ENCODE data around the gene LIMS1. TPM values are rescaled to one million over a fixed set of nuclear protein-coding genes. Genes with fewer than 3 reads are reported as not detected.

The LIMS1 gene
- total RNA-seq, 1 donor, result 129 TPM

DNA sequence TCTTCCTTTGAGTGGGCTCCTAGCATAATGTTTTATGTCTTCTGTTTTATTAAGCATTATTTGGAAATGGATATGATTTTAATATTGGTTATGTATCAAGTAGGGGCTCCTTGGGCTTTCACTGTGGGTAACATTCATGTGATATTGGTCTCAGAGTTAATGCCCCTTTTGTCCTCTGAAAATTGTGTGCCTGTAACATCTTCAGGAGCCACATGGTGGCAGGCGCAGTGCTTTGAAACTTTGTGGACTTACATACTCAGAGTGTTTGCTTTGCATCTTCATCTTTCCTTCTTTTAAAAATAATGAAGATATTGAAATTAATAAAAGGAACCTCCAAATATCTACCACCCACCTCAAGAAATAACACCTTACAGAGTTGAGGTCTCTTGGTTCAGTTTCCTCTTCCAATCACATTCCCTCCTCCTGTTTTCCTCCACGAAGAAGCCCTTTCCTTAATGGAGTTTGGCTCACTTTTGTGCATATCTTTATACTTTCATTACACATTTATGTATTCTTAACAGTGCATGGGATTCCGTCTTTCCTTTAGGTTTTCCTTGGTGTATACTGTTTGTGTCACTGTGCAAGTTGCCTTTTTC, 73.5 kb downstream of the LIMS1 start:
- no peak overlapping the region for H3K4me2 ChIP-seq (ENCODE audit: insufficient read depth, low read length)
- H3K79me2 ChIP-seq (ENCODE audit: insufficient read depth, low read length), result peaks cover 81% of the 10 kb centered on the region
- H3K4me3 ChIP-seq (ENCODE audit: insufficient read depth, low read length), result no peak overlapping the region
- H3K4me1 ChIP-seq (ENCODE audit: insufficient read depth, low read length), result peaks cover 15% of the 10 kb centered on the region
- no peaks in the 10 kb centered on the region for H3K27me3 ChIP-seq (ENCODE audit: insufficient read depth, low read length)
- no peak for DNase-seq (ENCODE audit: insufficient read length, low spot score, missing footprints)
- H3K36me3 ChIP-seq (ENCODE audit: insufficient read depth, low read length), result peaks cover 6% of the 10 kb centered on the region
- H3K27ac ChIP-seq (ENCODE audit: low read depth, low read length), result no peak overlapping the region
- no peaks in the 10 kb centered on the region for H3K9me3 ChIP-seq (ENCODE audit: low read depth, low read length)
- H2AFZ ChIP-seq (ENCODE audit: low read length), result no peak overlapping the region
- peak; percentile 64 for TF ChIP-seq CTCF (IDR thresholded peaks at IDR 0.05; ENCODE audit: extremely low read depth, low read depth, low read length)
- H4K20me1 ChIP-seq (ENCODE audit: insufficient read depth, low read length), result peaks cover 24% of the 10 kb centered on the region

DNA sequence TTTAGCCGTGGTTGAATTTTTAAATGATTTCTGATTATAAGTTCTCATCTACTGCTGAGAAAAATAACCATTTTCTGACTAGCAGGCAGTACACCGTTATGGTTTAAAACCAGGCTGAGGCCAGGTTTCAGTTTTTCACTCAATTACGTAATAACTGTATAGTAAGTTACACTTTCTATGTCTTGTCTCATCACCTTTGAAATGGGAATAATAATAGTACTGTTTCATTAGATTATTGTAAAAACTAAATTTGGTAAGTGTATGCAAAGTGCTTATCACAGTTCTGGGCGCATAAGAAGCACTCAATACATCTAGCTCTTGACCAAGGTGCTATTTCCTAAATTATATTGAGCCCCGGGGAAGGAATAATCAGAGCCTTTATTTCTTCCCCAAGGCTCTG, 76.8 kb downstream of the LIMS1 start:
- Histone ChIP-seq H2AFZ (ENCODE audit: low read length) (no peak overlapping the region), H3K27ac (ENCODE audit: low read depth, low read length) (no peak overlapping the region), H3K27me3 (ENCODE audit: insufficient read depth, low read length) (no peaks in the 10 kb centered on the region), H3K4me1 (ENCODE audit: insufficient read depth, low read length) (no peaks in the 10 kb centered on the region), H3K4me2 (ENCODE audit: insufficient read depth, low read length) (no peak overlapping the region), H4K20me1 (ENCODE audit: insufficient read depth, low read length) (peaks cover 17% of the 10 kb centered on the region), H3K36me3 (ENCODE audit: insufficient read depth, low read length) (peaks cover 6% of the 10 kb centered on the region), H3K9me3 (ENCODE audit: low read depth, low read length) (no peaks in the 10 kb centered on the region), H3K4me3 (ENCODE audit: insufficient read depth, low read length) (no peak overlapping the region), H3K79me2 (ENCODE audit: insufficient read depth, low read length) (peaks cover 85% of the 10 kb centered on the region)
- no peak for TF ChIP-seq CTCF (IDR thresholded peaks at IDR 0.05; ENCODE audit: extremely low read depth, low read depth, low read length)
- DNase-seq (ENCODE audit: insufficient read length, low spot score, missing footprints), result no peak

GRCh38 chr2:108612153-108612513, 77.9 kb downstream of the LIMS1 start:
- Histone ChIP-seq H3K9me3 (ENCODE audit: low read depth, low read length) (no peaks in the 10 kb centered on the region), H3K4me2 (ENCODE audit: insufficient read depth, low read length) (no peak overlapping the region), H3K4me3 (ENCODE audit: insufficient read depth, low read length) (no peak overlapping the region), H2AFZ (ENCODE audit: low read length) (no peak overlapping the region), H3K27ac (ENCODE audit: low read depth, low read length) (no peak overlapping the region), H3K36me3 (ENCODE audit: insufficient read depth, low read length) (peaks cover 6% of the 10 kb centered on the region), H3K79me2 (ENCODE audit: insufficient read depth, low read length) (peaks cover 85% of the 10 kb centered on the region), H3K4me1 (ENCODE audit: insufficient read depth, low read length) (peaks cover 6% of the 10 kb centered on the region), H3K27me3 (ENCODE audit: insufficient read depth, low read length) (no peaks in the 10 kb centered on the region), H4K20me1 (ENCODE audit: insufficient read depth, low read length) (peaks cover 22% of the 10 kb centered on the region)
- no peak for TF ChIP-seq CTCF (IDR thresholded peaks at IDR 0.05; ENCODE audit: extremely low read depth, low read depth, low read length)
- DNase-seq (ENCODE audit: insufficient read length, low spot score, missing footprints), result no peak

DNA sequence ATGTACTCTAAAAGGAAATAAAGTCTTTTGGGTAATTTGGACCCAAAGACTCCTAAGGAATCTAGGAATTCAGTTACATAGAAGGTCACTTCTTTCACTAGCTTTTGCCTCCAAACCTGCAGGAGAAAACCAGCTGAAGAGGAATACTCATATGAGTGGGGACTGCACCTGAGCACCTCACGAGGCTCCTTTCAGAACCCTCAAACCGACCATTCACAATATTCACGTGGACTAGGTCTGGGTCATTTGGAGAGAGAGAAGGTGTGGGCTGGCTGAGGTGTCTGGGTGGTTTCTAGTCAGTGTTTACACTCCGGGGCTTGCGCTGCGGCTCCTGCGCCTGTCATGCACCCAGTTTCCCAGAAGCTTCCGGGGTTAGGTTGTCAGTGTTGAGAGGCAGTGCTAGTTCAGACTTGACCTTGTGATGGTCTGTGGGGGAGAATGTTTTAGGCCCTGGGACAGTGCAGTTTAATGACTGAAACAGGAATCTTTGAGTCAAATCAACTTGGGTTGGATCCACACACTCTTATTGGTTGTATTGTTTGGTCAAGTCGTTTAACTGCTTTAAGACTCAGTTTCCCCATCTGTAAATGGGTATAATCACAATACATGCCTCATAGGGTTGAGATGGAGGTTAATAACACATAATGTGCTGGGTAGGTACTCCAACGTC, 78.4 kb downstream of the LIMS1 start:
- H3K4me2 ChIP-seq (ENCODE audit: insufficient read depth, low read length), result no peak overlapping the region
- no peak for DNase-seq (ENCODE audit: insufficient read length, low spot score, missing footprints)
- H3K4me1 ChIP-seq (ENCODE audit: insufficient read depth, low read length), result peaks cover 6% of the 10 kb centered on the region
- peaks cover 85% of the 10 kb centered on the region for H3K79me2 ChIP-seq (ENCODE audit: insufficient read depth, low read length)
- H3K27me3 ChIP-seq (ENCODE audit: insufficient read depth, low read length), result no peaks in the 10 kb centered on the region
- H2AFZ ChIP-seq (ENCODE audit: low read length), result no peak overlapping the region
- peaks cover 23% of the 10 kb centered on the region for H4K20me1 ChIP-seq (ENCODE audit: insufficient read depth, low read length)
- no peaks in the 10 kb centered on the region for H3K9me3 ChIP-seq (ENCODE audit: low read depth, low read length)
- TF ChIP-seq CTCF (IDR thresholded peaks at IDR 0.05; ENCODE audit: extremely low read depth, low read depth, low read length), result no peak
- H3K36me3 ChIP-seq (ENCODE audit: insufficient read depth, low read length), result peaks cover 6% of the 10 kb centered on the region
- H3K4me3 ChIP-seq (ENCODE audit: insufficient read depth, low read length), result no peak overlapping the region
- peak overlapping the region; percentile 72 for H3K27ac ChIP-seq (ENCODE audit: low read depth, low read length)

Data from osteoblast (primary cell).